ENCODE measurements around the gene NUMB. TPM values are rescaled to one million over a fixed set of nuclear protein-coding genes. Genes with fewer than 3 reads are reported as not detected.
A peak's percentile ranks its signal among the peaks of the same experiment; 100 is the strongest.

The NUMB gene
- total RNA-seq, 1 donor = 52.3 TPM

DNA sequence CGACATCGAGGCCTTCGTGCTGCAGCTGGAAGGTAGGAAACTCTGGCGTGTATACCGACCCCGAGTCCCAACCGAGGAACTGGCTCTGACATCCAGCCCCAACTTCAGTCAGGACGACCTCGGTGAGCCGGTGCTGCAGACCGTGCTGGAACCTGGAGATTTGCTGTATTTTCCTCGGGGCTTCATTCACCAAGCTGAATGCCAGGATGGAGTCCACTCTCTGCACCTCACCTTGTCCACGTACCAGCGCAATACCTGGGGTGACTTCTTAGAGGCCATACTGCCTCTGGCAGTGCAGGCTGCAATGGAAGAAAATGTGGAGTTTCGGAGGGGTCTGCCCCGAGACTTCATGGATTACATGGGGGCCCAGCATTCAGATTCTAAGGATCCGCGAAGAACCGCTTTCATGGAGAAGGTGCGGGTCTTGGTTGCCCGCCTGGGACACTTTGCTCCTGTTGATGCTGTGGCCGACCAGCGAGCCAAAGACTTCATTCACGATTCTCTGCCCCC lies 33.8 kb upstream of the NUMB start:
- TF ChIP-seq, protein P1, sequence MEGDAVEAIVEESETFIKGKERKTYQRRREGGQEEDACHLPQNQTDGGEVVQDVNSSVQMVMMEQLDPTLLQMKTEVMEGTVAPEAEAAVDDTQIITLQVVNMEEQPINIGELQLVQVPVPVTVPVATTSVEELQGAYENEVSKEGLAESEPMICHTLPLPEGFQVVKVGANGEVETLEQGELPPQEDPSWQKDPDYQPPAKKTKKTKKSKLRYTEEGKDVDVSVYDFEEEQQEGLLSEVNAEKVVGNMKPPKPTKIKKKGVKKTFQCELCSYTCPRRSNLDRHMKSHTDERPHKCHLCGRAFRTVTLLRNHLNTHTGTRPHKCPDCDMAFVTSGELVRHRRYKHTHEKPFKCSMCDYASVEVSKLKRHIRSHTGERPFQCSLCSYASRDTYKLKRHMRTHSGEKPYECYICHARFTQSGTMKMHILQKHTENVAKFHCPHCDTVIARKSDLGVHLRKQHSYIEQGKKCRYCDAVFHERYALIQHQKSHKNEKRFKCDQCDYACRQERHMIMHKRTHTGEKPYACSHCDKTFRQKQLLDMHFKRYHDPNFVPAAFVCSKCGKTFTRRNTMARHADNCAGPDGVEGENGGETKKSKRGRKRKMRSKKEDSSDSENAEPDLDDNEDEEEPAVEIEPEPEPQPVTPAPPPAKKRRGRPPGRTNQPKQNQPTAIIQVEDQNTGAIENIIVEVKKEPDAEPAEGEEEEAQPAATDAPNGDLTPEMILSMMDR (IDR thresholded peaks at IDR 0.05; ENCODE audit: insufficient read depth, low read length) = no peak
- peak overlapping the region; percentile 82 for H3K4me3 ChIP-seq (ENCODE audit: low read depth, low read length)
- DNase-seq (ENCODE audit: low read depth) = no peak

DNA sequence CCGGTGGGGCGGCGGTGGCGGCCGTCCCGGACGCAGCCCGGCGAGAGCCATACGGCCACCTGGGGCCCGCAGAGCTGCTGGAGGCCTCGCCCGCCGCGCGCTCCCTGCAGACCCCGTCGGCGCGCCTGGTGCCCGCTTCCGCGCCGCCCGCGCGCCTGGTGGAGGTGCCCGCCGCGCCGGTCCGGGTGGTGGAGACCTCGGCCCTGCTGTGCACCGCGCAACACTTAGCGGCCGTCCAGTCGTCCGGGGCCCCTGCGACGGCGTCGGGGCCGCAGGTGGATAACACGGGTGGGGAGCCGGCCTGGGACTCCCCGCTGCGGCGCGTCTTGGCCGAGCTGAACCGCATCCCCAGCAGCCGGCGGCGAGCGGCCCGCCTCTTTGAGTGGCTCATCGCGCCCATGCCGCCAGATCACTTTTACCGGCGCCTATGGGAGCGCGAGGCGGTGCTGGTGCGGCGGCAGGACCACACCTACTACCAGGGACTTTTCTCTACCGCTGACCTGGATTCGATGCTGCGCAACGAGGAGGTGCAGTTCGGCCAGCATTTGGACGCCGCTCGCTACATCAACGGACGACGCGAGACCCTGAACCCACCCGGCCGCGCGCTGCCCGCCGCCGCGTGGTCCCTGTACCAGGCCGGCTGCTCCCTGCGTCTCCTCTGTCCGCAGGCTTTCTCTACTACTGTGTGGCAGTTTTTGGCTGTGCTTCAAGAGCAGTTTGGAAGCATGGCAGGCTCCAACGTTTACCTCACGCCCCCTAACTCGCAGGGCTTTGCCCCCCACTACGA lies 33.1 kb upstream of the NUMB start:
- DNase-seq (ENCODE audit: low read depth) = peak; percentile 44
- H3K4me3 ChIP-seq (ENCODE audit: low read depth, low read length) = peak overlapping the region; percentile 82
- TF ChIP-seq, protein P1 (IDR thresholded peaks at IDR 0.05; ENCODE audit: insufficient read depth, low read length) = no peak

DNA sequence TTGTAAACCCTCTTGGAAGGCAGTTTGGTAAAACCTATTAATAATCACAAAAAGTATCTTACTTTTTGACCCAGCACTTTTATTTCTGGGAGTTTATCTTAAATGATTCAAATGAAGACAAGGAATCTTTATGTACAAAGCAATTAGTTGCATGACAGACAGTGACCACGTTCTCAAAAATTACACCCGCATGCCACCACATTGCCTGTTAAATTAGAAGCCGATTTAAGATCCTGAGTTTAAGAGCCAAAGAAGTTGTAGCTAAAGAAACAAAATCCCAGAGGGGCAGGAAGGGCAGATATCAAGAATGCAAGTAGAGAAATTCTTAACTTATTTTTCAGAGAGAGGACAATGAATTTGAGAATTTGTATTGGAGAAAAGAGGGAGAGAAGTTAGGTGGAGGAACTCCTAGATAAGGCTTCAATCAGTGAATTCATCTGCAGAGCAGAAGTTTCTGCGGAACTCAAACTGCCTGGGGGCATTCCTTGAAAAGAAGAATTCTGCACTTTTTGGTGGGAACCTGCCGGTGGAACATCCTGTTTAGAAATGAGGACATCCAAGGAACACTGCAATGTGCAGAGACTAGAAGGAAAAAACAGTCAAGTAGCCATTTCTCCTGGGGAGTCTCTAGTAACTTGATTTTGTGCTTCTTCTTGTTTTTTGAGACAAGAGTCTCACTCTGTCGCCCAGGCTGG lies 31.3 kb upstream of the NUMB start:
- DNase-seq (ENCODE audit: low read depth) = no peak

DNA sequence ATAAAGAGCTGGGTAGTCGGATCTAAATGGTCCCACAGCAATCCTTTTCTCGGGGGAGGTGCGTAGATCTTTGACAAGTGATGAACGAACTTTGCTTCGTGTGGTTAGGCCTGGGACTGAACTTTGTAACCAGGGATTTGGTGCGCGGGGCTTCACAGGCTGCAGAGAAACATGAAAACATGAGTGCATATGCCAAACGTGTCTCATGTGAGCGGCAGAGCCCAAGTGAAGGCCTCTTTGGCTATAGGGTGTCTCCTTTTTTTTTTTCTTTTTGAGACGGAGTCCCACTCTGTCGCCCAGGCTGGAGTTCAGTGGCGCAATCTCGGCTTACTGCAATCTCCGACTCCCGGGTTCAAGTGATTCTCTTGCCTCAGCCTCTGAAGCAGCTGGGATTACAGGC lies 20.3 kb upstream of the NUMB start:
- TF ChIP-seq, protein P1 (IDR thresholded peaks at IDR 0.05; ENCODE audit: insufficient read depth, low read length) = no peak
- no peak overlapping the region for H3K4me3 ChIP-seq (ENCODE audit: low read depth, low read length)
- DNase-seq (ENCODE audit: low read depth) = no peak

More for the DNA sequence above, 31.3 kb upstream of the NUMB start:
- TF ChIP-seq, protein P1 (IDR thresholded peaks at IDR 0.05; ENCODE audit: insufficient read depth, low read length) = no peak
- H3K4me3 ChIP-seq (ENCODE audit: low read depth, low read length) = no peak overlapping the region

DNA sequence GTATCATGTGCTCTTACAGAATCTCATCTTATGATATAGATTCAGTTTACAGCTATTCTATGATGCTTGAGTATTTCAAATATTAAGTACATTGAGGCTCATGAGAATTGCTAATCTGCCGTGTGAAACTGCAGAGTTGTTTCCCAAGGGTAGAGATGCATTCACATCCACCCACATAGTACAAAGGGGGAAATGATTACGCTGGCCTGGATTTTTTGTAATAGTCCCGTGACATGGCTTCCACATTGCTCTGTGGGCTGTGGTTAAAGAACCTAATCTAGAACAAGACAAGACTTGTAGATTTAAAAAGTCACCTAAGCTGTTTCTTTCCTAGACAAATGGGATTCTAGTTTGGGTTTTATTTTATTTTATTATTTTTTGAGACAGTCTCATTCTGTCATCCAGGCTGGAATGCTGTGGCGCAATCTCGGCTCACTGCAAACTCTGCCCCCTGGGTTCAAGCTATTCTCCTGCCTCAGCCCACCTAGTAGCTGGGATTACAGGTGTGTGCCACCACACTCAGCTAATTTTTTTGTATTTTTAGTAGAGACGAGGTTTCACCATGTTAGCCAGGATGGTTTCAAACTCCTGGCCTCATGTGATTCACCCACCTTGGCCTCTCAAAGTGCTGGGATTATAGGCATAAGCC lies 19.4 kb upstream of the NUMB start:
- TF ChIP-seq, protein P1 (IDR thresholded peaks at IDR 0.05; ENCODE audit: insufficient read depth, low read length) = no peak
- peak; percentile 37 for DNase-seq (ENCODE audit: low read depth)
- no peak overlapping the region for H3K4me3 ChIP-seq (ENCODE audit: low read depth, low read length)

DNA sequence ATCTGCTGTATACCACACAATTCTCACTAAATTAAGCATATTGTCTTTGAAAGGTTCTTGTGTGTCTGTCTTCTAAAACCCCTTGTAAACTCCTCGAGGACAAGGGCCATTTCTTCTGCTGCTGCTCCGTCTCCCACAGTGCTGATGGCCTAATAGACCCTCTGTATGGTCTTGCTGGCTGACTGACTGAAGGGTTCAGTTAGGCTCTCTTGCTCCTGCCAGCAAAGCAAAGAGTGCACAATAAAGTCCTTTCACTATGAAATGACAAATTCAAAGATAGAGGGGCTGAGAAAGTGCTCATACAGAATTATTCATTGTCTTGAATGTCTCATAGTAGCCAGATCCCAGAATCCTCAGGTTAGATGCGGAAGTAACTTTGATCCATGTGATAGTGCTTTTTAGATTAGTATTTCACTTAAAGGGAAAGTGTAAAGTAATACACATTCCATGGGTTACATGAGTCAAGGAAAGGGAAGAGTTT lies 18.1 kb upstream of the NUMB start:
- TF ChIP-seq, protein P1 (IDR thresholded peaks at IDR 0.05; ENCODE audit: insufficient read depth, low read length) = no peak
- H3K4me3 ChIP-seq (ENCODE audit: low read depth, low read length) = no peak overlapping the region
- peak; percentile 39 for DNase-seq (ENCODE audit: low read depth)

Measured in fibroblast of the aortic adventitia (primary cell).